Measurements from ENCODE around the gene ILDR2. TPM values are rescaled to one million over a fixed set of nuclear protein-coding genes. Genes with fewer than 3 reads are reported as not detected.

Gene ILDR2
- total RNA-seq, 1 experiment from 2014 or later = not detected

- Histone ChIP-seq H3K4me3 (no peak overlapping the region), H3F3A (ENCODE audit: insufficient read depth, low read depth) (no peaks in the 10 kb centered on the region), H4K20me1 (ENCODE audit: insufficient read depth) (no peaks in the 10 kb centered on the region), H3K79me2 (ENCODE audit: low read depth) (no peaks in the 10 kb centered on the region), H3K27me3 (ENCODE audit: insufficient read depth, low read depth) (no peaks in the 10 kb centered on the region), H3K4me1 (replicated peaks; ENCODE audit: insufficient read depth) (peaks cover 8% of the 10 kb centered on the region; the same call in 1 of the 2 replicates), H3K9me3 (ENCODE audit: insufficient read depth, low read depth) (no peaks in the 10 kb centered on the region), H3K9me2 (ENCODE audit: insufficient read depth) (no peaks in the 10 kb centered on the region), H2AFZ (no peak overlapping the region), H3K36me3 (ENCODE audit: low read depth) (no peaks in the 10 kb centered on the region), H3K27ac (no peak overlapping the region), H3K4me2 (no peak overlapping the region)
- DNase-seq = peak; percentile 14 to 50
- CTCF ChIA-PET = interaction anchor here (0.9 kb wide), 1 partner anchor 131 kb away, joined by 3 read pairs; no protein-coding TSS in a partner anchor
- TF ChIP-seq, protein P1, sequence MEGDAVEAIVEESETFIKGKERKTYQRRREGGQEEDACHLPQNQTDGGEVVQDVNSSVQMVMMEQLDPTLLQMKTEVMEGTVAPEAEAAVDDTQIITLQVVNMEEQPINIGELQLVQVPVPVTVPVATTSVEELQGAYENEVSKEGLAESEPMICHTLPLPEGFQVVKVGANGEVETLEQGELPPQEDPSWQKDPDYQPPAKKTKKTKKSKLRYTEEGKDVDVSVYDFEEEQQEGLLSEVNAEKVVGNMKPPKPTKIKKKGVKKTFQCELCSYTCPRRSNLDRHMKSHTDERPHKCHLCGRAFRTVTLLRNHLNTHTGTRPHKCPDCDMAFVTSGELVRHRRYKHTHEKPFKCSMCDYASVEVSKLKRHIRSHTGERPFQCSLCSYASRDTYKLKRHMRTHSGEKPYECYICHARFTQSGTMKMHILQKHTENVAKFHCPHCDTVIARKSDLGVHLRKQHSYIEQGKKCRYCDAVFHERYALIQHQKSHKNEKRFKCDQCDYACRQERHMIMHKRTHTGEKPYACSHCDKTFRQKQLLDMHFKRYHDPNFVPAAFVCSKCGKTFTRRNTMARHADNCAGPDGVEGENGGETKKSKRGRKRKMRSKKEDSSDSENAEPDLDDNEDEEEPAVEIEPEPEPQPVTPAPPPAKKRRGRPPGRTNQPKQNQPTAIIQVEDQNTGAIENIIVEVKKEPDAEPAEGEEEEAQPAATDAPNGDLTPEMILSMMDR (conservative IDR thresholded peaks at IDR 0.05) = no peak
- TF ChIP-seq EZH2 (IDR thresholded peaks at IDR 0.05; ENCODE audit: low read depth) = no peak
- POLR2A ChIA-PET (ENCODE audit: unreplicated experiment) = interaction anchor here (0.6 kb wide), 1 partner anchor 614 kb away, joined by 3 read pairs; no protein-coding TSS in a partner anchor
- BruUV-seq (replicated peaks) = no TSS peak
- intact Hi-C loops (cut with micrococcal nuclease; ENCODE audit: unreplicated experiment) = no loop called here
Measured at GRCh38 chr1:166925810-166926478, 49.4 kb downstream of the ILDR2 start.

GRCh38 chr1:166924823-166925541 lies 50.4 kb downstream of the ILDR2 start:
- Histone ChIP-seq H3K4me2 (no peak overlapping the region), H3K79me2 (ENCODE audit: low read depth) (no peaks in the 10 kb centered on the region), H2AFZ (no peak overlapping the region), H3K36me3 (ENCODE audit: low read depth) (no peaks in the 10 kb centered on the region), H3K9me2 (ENCODE audit: insufficient read depth) (no peaks in the 10 kb centered on the region), H3K27ac (no peak overlapping the region), H3K9me3 (ENCODE audit: insufficient read depth, low read depth) (no peaks in the 10 kb centered on the region), H3F3A (ENCODE audit: insufficient read depth, low read depth) (no peaks in the 10 kb centered on the region), H4K20me1 (ENCODE audit: insufficient read depth) (no peaks in the 10 kb centered on the region), H3K4me3 (no peak overlapping the region), H3K27me3 (ENCODE audit: insufficient read depth, low read depth) (no peaks in the 10 kb centered on the region), H3K4me1 (replicated peaks; ENCODE audit: insufficient read depth) (peaks cover 8% of the 10 kb centered on the region; the same call in 1 of the 2 replicates)
- ChIA-PET CTCF (interaction anchor here (0.9 kb wide), 1 partner anchor 132 kb away, joined by 3 read pairs; no protein-coding TSS in a partner anchor), POLR2A (ENCODE audit: unreplicated experiment) (interaction anchor here (0.6 kb wide), 1 partner anchor 615 kb away, joined by 3 read pairs; no protein-coding TSS in a partner anchor)
- intact Hi-C loops (cut with micrococcal nuclease; ENCODE audit: unreplicated experiment) = no loop called here
- BruUV-seq (replicated peaks) = no TSS peak
- TF ChIP-seq, protein P1 (conservative IDR thresholded peaks at IDR 0.05) = no peak
- no peak for TF ChIP-seq EZH2 (IDR thresholded peaks at IDR 0.05; ENCODE audit: low read depth)
- DNase-seq = no peak

- Histone ChIP-seq H3K4me2 (no peak overlapping the region), H2AFZ (no peak overlapping the region), H4K20me1 (ENCODE audit: insufficient read depth) (no peaks in the 10 kb centered on the region), H3K9me3 (ENCODE audit: insufficient read depth, low read depth) (no peaks in the 10 kb centered on the region; the same call in 1 of the 2 replicates), H3K79me2 (ENCODE audit: low read depth) (no peaks in the 10 kb centered on the region), H3F3A (ENCODE audit: insufficient read depth, low read depth) (no peaks in the 10 kb centered on the region), H3K27ac (no peak overlapping the region), H3K4me3 (no peak overlapping the region), H3K4me1 (replicated peaks; ENCODE audit: insufficient read depth) (peaks cover 6% of the 10 kb centered on the region; the same call in 1 of the 2 replicates), H3K27me3 (ENCODE audit: insufficient read depth, low read depth) (no peaks in the 10 kb centered on the region), H3K36me3 (ENCODE audit: low read depth) (no peaks in the 10 kb centered on the region), H3K9me2 (ENCODE audit: insufficient read depth) (no peaks in the 10 kb centered on the region)
- intact Hi-C loops (cut with micrococcal nuclease; ENCODE audit: unreplicated experiment) = no loop called here
- BruUV-seq (replicated peaks) = no TSS peak
- CTCF ChIA-PET = no interaction called here
- DNase-seq = no peak
- POLR2A ChIA-PET (ENCODE audit: unreplicated experiment) = no interaction called here
- TF ChIP-seq EZH2 (IDR thresholded peaks at IDR 0.05; ENCODE audit: low read depth) = no peak
- TF ChIP-seq, protein P1 (conservative IDR thresholded peaks at IDR 0.05) = no peak
Measured at GRCh38 chr1:166920561-166921475, 54.5 kb downstream of the ILDR2 start.
